HTERT RPE-1 (cell line): ENCODE results near the gene LRP2.
"Not testable (repeated sequence)": the region's sequence is repeated elsewhere in the genome, so short reads cannot be mapped to it uniquely, and the experiment has no call there.

Experiments
- in situ Hi-C: fragments of 300-500 bp; cut with MboI; formaldehyde crosslinking; loops from 4 replicates; pipeline ENCODE4 v1.14.3; 2020; ENCODE audit warnings: low sequenced_read_pairs

The LRP2 gene

GRCh38 chr2:169178804-169179390 is 183.4 kb downstream of the LRP2 start:
- in situ Hi-C loops, result no loop called here

GRCh38 chr2:169178364-169178763 is 184.0 kb downstream of the LRP2 start:
- in situ Hi-C loops, result no loop called here

- in situ Hi-C loops, result no loop called here
These were observed 187.2 kb downstream of the LRP2 start for GRCh38 chr2:169175112-169175511.

- in situ Hi-C loops, result no loop called here
These were observed 188.5 kb downstream of the LRP2 start for GRCh38 chr2:169173876-169174275.

- in situ Hi-C loops, result no loop called here
These were observed 189.4 kb downstream of the LRP2 start for GRCh38 chr2:169172914-169173313.

GRCh38 chr2:169172151-169172735 is 190.1 kb downstream of the LRP2 start:
- in situ Hi-C loops, result no loop called here

- in situ Hi-C loops, result no loop called here
These were observed 196.5 kb downstream of the LRP2 start for GRCh38 chr2:169165791-169166190.

- in situ Hi-C loops, result no loop called here
These were observed 198.0 kb downstream of the LRP2 start for GRCh38 chr2:169164311-169164710.

- in situ Hi-C loops, result no loop called here
These were observed 199.7 kb downstream of the LRP2 start for GRCh38 chr2:169162613-169163012.

GRCh38 chr2:169160926-169161481 is 201.3 kb downstream of the LRP2 start:
- in situ Hi-C loops, result no loop called here

GRCh38 chr2:169159686-169160085 is 202.6 kb downstream of the LRP2 start:
- in situ Hi-C loops, result no loop called here

- in situ Hi-C loops, result no loop called here
These were observed 203.5 kb downstream of the LRP2 start for GRCh38 chr2:169158874-169159273.

- in situ Hi-C loops, result no loop called here
These were observed 216.1 kb downstream of the LRP2 start for GRCh38 chr2:169146220-169146619.

GRCh38 chr2:169143998-169144397 is 218.3 kb downstream of the LRP2 start:
- in situ Hi-C loops, result no loop called here

- in situ Hi-C loops, result no loop called here
These were observed 220.5 kb downstream of the LRP2 start for GRCh38 chr2:169141713-169142352.

- in situ Hi-C loops, result no loop called here
These were observed 222.2 kb downstream of the LRP2 start for GRCh38 chr2:169139993-169140767.

GRCh38 chr2:169139145-169139544 is 223.2 kb downstream of the LRP2 start:
- in situ Hi-C loops, result no loop called here

GRCh38 chr2:169137924-169138323 is 224.4 kb downstream of the LRP2 start:
- in situ Hi-C loops, result no loop called here

GRCh38 chr2:169136885-169137534 is 225.3 kb downstream of the LRP2 start:
- in situ Hi-C loops, result no loop called here

GRCh38 chr2:169136428-169136827 is 225.9 kb downstream of the LRP2 start:
- in situ Hi-C loops, result not testable (repeated sequence)

GRCh38 chr2:169134272-169134671 is 228.1 kb downstream of the LRP2 start:
- in situ Hi-C loops, result not testable (repeated sequence)
